ENCODE data around the gene IRF8. TPM values are rescaled to one million over a fixed set of nuclear protein-coding genes. Genes with fewer than 3 reads are reported as not detected.

IRF8 gene
- total and polyA plus RNA-seq, 2 of the 13 experiments (the other 11 are each of a cell fraction or from before 2014, with no cell fraction given), result not detected

- TF ChIP-seq ATF7-NPFF (CRISPR knock-in tag; IDR thresholded peaks at IDR 0.05; ENCODE audit: low read depth), result no peak
- TF ChIP-seq ZNF768 (CRISPR knock-in tag; IDR thresholded peaks at IDR 0.05), result no peak; the same call in 1 of the 2 replicates
- no peak for TF ChIP-seq ZNF484 (CRISPR knock-in tag; IDR thresholded peaks at IDR 0.05; ENCODE audit: borderline replicate concordance, low read depth)
- TF ChIP-seq ZNF770 (CRISPR knock-in tag; IDR thresholded peaks at IDR 0.05), result no peak
- TF ChIP-seq CEBPB (IDR thresholded peaks at IDR 0.05; ENCODE audit: borderline replicate concordance, low read depth, low read length), result no peak
- no peak for TF ChIP-seq ZNF7 (CRISPR knock-in tag; IDR thresholded peaks at IDR 0.05)
- peak; percentile 43 for TF ChIP-seq HNRNPLL (IDR thresholded peaks at IDR 0.05; ENCODE audit: low read depth, low read length, poor library complexity, severe bottlenecking)
- TF ChIP-seq, protein P1, sequence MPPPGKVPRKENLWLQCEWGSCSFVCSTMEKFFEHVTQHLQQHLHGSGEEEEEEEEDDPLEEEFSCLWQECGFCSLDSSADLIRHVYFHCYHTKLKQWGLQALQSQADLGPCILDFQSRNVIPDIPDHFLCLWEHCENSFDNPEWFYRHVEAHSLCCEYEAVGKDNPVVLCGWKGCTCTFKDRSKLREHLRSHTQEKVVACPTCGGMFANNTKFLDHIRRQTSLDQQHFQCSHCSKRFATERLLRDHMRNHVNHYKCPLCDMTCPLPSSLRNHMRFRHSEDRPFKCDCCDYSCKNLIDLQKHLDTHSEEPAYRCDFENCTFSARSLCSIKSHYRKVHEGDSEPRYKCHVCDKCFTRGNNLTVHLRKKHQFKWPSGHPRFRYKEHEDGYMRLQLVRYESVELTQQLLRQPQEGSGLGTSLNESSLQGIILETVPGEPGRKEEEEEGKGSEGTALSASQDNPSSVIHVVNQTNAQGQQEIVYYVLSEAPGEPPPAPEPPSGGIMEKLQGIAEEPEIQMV (CRISPR knock-in tag; IDR thresholded peaks at IDR 0.05; ENCODE audit: low read depth), result no peak
- no peak for TF ChIP-seq HNRNPL (IDR thresholded peaks at IDR 0.05; ENCODE audit: low read depth, low read length)
- TF ChIP-seq NFRKB (IDR thresholded peaks at IDR 0.05), result no peak
- TF ChIP-seq SNAI1 (CRISPR knock-in tag; IDR thresholded peaks at IDR 0.05; ENCODE audit: borderline replicate concordance), result no peak
- TF ChIP-seq NFKB2 (CRISPR knock-in tag; IDR thresholded peaks at IDR 0.05; ENCODE audit: borderline replicate concordance), result no peak
- no peak for TF ChIP-seq ARHGAP35 (CRISPR knock-in tag; IDR thresholded peaks at IDR 0.05; ENCODE audit: borderline replicate concordance)
- no peak for TF ChIP-seq ZNF367 (CRISPR knock-in tag; IDR thresholded peaks at IDR 0.05; ENCODE audit: borderline replicate concordance)
- peak; percentile 17; the same call in 1 of the 2 replicates for TF ChIP-seq MTF2 (CRISPR knock-in tag; IDR thresholded peaks at IDR 0.05; ENCODE audit: borderline replicate concordance)
- no peak for TF ChIP-seq POLR2A (IDR thresholded peaks at IDR 0.05; ENCODE audit: insufficient read depth in 1 of 2, low read depth in 2 of 2, low read length in 2 of 2)
- no peak for TF ChIP-seq NR2F6 (IDR thresholded peaks at IDR 0.05)
- no peak for TF ChIP-seq NR2F6 (CRISPR knock-in tag; IDR thresholded peaks at IDR 0.05)
- TF ChIP-seq RFXAP (CRISPR knock-in tag; IDR thresholded peaks at IDR 0.05; ENCODE audit: borderline replicate concordance), result no peak
- TF ChIP-seq, protein P2, sequence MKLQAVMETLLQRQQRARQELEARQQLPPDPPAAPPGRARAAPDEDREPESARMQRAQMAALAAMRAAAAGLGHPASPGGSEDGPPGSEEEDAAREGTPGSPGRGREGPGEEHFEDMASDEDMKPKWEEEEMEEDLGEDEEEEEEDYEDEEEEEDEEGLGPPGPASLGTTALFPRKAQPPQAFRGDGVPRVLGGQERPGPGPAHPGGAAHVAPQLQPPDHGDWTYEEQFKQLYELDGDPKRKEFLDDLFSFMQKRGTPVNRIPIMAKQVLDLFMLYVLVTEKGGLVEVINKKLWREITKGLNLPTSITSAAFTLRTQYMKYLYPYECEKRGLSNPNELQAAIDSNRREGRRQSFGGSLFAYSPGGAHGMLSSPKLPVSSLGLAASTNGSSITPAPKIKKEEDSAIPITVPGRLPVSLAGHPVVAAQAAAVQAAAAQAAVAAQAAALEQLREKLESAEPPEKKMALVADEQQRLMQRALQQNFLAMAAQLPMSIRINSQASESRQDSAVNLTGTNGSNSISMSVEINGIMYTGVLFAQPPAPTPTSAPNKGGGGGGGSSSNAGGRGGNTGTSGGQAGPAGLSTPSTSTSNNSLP (IDR thresholded peaks at IDR 0.05; ENCODE audit: low read depth, low read length), result no peak
- no peak for TF ChIP-seq FOXK2 (IDR thresholded peaks at IDR 0.05)
- TF ChIP-seq, protein P3, sequence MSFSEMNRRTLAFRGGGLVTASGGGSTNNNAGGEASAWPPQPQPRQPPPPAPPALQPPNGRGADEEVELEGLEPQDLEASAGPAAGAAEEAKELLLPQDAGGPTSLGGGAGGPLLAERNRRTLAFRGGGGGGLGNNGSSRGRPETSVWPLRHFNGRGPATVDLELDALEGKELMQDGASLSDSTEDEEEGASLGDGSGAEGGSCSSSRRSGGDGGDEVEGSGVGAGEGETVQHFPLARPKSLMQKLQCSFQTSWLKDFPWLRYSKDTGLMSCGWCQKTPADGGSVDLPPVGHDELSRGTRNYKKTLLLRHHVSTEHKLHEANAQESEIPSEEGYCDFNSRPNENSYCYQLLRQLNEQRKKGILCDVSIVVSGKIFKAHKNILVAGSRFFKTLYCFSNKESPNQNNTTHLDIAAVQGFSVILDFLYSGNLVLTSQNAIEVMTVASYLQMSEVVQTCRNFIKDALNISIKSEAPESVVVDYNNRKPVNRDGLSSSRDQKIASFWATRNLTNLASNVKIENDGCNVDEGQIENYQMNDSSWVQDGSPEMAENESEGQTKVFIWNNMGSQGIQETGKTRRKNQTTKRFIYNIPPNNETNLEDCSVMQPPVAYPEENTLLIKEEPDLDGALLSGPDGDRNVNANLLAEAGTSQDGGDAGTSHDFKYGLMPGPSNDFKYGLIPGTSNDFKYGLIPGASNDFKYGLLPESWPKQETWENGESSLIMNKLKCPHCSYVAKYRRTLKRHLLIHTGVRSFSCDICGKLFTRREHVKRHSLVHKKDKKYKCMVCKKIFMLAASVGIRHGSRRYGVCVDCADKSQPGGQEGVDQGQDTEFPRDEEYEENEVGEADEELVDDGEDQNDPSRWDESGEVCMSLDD (CRISPR knock-in tag; IDR thresholded peaks at IDR 0.05; ENCODE audit: borderline replicate concordance), result no peak
- no peak for TF ChIP-seq MLLT10 (CRISPR knock-in tag; IDR thresholded peaks at IDR 0.05)
Observed at GRCh38 chr16:85898521-85899442, at the start of gene IRF8 (continued).

Measured in HepG2 (cell line).